Chondrocyte (in vitro differentiated cells): Measurements from ENCODE around the gene GMPPB. TPM values are rescaled to one million over a fixed set of nuclear protein-coding genes. Genes with fewer than 3 reads are reported as not detected.

Source experiments
- DNase-seq: peaks from one replicate; pipeline ENCODE4 v3.0.0; 2021; ENCODE audit warnings: mixed read lengths, low spot score
- H3K27ac Mint-ChIP-seq: one replicate; pipeline ENCODE4 v1.8.0; 2021; ENCODE audit warnings: mild to moderate bottlenecking, moderate library complexity, mixed read lengths; ENCODE audit not compliant: unreplicated experiment
- H3K27me3 Mint-ChIP-seq: 2 replicates; pipeline ENCODE4 v1.8.0; 2021; ENCODE audit warnings: low read depth, mixed read lengths
- H3K36me3 Mint-ChIP-seq: 2 replicates; pipeline ENCODE4 v1.8.0; 2021; ENCODE audit warnings: low read depth, mixed read lengths
- H3K4me1 Mint-ChIP-seq: 2 replicates; pipeline ENCODE4 v1.8.0; 2021; ENCODE audit warnings: low read depth, mild to moderate bottlenecking, mixed read lengths
- H3K4me3 Mint-ChIP-seq: one replicate; pipeline ENCODE4 v1.8.0; 2021; ENCODE audit warnings: mild to moderate bottlenecking, moderate library complexity, mixed read lengths; ENCODE audit not compliant: unreplicated experiment
- H3K9me3 Mint-ChIP-seq: 2 replicates; pipeline ENCODE4 v1.8.0; 2021; ENCODE audit warnings: low read depth, mixed read lengths
- total RNA-seq: library from RNA; stranded (reverse); gene quantifications from 3 replicates; pipeline ENCODE4 v1.2.1, GENCODE V29; 2021
- TF ChIP-seq, protein P1 (sequence below): fragments of 200-600 bp; sonication (generic); IDR thresholded peaks from 2 replicates; pipeline ENCODE4 v1.5.0; 2021; ENCODE audit warnings: antibody characterized with exemption, mild to moderate bottlenecking, moderate library complexity

Gene GMPPB
- total RNA-seq, 1 donor from 2014 or later, result 28.4 TPM

DNA sequence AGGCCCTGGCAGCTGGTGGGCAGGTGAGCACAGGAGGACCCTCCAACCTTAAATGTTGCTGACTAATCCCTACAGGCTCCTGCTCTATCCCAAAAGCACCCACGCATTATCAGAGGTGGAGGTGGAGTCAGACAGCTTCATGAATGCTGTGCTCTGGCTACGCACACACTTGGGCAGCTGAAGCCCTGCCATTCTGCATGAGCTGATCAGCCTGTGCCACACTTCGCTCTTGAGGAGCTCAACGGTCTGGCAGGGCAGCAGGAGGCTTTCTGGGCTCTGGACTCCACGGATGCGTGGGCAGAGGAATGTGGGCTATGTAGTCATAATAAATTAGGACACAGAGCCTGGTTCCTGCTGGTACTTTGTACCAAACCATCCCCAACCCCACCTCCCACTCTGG lies 40.6 kb downstream of the GMPPB start:
- H3K36me3 Mint-ChIP-seq, result peaks cover 17% of the 10 kb centered on the region
- no peaks in the 10 kb centered on the region for H3K9me3 Mint-ChIP-seq
- no peak overlapping the region for H3K4me3 Mint-ChIP-seq
- H3K4me1 Mint-ChIP-seq, result peaks cover 4% of the 10 kb centered on the region
- H3K27ac Mint-ChIP-seq, result no peak overlapping the region
- no peak for DNase-seq
- TF ChIP-seq, protein P1, sequence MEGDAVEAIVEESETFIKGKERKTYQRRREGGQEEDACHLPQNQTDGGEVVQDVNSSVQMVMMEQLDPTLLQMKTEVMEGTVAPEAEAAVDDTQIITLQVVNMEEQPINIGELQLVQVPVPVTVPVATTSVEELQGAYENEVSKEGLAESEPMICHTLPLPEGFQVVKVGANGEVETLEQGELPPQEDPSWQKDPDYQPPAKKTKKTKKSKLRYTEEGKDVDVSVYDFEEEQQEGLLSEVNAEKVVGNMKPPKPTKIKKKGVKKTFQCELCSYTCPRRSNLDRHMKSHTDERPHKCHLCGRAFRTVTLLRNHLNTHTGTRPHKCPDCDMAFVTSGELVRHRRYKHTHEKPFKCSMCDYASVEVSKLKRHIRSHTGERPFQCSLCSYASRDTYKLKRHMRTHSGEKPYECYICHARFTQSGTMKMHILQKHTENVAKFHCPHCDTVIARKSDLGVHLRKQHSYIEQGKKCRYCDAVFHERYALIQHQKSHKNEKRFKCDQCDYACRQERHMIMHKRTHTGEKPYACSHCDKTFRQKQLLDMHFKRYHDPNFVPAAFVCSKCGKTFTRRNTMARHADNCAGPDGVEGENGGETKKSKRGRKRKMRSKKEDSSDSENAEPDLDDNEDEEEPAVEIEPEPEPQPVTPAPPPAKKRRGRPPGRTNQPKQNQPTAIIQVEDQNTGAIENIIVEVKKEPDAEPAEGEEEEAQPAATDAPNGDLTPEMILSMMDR, result no peak
- no peaks in the 10 kb centered on the region for H3K27me3 Mint-ChIP-seq

DNA sequence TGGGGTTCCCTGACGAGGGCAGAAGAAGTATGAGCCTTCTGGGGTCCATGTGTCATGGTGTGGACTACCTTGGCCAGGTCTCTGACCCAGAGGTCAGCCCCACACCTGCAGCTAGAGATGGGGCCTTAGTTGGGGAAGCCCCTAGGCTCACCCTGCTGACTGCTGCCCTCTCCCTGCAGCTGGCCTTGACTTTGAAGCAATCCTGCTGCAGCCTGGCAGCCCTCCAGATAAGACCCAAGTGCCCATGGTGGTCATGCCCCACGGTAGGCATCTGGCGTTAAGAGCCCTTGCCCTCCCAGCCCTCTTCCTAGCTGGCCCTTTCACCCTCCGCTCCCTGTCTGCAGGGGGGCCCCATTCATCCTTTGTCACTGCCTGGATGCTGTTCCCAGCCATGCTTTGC lies 42.2 kb downstream of the GMPPB start:
- Mint-ChIP-seq H3K9me3 (no peaks in the 10 kb centered on the region), H3K4me3 (no peak overlapping the region), H3K27ac (no peak overlapping the region), H3K36me3 (peaks cover 19% of the 10 kb centered on the region), H3K4me1 (peaks cover 4% of the 10 kb centered on the region), H3K27me3 (no peaks in the 10 kb centered on the region)
- DNase-seq, result no peak
- TF ChIP-seq, protein P1, result no peak

DNA sequence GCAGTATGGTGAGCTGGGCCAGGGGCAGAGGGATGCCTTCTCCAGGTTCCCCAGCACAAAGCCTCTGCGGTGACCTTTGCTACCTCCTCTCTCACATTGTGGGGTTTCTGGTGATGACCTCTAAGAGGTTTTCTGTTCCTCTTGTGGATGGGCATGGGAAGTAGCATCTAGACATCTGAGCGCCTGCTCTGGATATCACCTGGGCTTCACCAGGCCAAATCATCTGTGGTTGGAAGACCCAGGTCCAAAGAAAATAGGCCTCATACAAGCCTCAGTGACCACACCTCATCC lies 42.6 kb downstream of the GMPPB start:
- H3K4me1 Mint-ChIP-seq, result peaks cover 4% of the 10 kb centered on the region
- TF ChIP-seq, protein P1, result no peak
- H3K27ac Mint-ChIP-seq, result no peak overlapping the region
- no peak for DNase-seq
- H3K4me3 Mint-ChIP-seq, result no peak overlapping the region
- no peaks in the 10 kb centered on the region for H3K27me3 Mint-ChIP-seq
- H3K36me3 Mint-ChIP-seq, result peaks cover 20% of the 10 kb centered on the region
- no peaks in the 10 kb centered on the region for H3K9me3 Mint-ChIP-seq

DNA sequence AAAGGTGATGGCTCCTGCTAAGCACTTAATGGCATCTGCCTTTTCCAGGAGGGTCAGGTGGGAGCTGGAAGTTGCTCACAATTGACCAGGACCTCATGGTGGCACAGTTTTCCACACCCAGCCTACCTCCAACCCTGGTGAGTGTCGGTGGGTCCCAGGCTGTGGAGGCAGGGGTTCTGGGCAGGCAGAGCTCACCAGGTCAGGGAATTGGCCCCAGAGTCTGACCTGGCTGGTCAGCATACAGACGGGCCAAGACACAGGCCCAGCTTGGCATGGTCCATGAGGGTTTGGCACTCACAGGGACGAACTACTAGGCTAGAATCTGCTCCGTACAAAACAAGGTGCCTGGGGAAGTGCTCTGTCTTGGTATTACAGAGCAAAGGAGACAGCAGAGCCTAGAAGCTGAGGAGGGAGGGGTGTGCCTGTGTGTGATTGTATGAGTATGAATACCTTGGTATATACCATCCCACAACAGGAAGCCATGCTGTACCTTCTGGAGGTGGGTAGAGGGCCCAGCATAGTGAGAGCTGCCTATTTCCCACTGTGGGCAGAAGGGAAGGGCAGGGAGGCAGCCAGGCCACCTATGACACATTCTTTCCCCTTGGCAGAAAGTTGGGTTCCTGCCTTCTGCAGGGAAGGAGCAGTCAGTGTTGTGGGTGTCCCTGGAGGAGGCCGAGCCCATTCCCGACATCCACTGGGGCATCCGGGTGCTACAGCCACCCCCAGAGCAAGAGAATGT lies 43.1 kb downstream of the GMPPB start:
- no peak overlapping the region for H3K27ac Mint-ChIP-seq
- peaks cover 4% of the 10 kb centered on the region for H3K4me1 Mint-ChIP-seq
- no peaks in the 10 kb centered on the region for H3K9me3 Mint-ChIP-seq
- H3K36me3 Mint-ChIP-seq, result peaks cover 21% of the 10 kb centered on the region
- no peaks in the 10 kb centered on the region for H3K27me3 Mint-ChIP-seq
- no peak overlapping the region for H3K4me3 Mint-ChIP-seq
- no peak for DNase-seq
- TF ChIP-seq, protein P1, result no peak

DNA sequence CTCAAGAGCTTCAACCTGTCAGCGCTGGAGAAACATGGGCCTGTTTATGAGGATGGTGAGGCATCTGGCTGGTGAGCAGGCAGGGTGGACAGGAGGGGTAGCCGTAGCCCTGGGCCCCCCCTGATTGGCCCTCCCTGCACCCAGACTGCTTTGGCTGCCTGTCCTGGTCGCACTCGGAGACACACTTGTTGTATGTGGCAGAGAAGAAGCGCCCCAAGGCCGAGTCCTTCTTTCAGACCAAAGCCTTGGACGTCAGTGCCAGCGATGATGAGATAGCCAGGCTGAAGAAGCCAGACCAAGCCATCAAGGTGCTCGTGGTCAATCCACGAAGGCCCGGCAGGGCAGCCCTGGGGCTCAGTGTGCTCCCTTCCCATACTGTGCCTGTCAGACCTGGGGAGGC lies 47.8 kb downstream of the GMPPB start:
- DNase-seq, result no peak
- peaks cover 13% of the 10 kb centered on the region for H3K36me3 Mint-ChIP-seq
- peaks cover 16% of the 10 kb centered on the region for H3K4me1 Mint-ChIP-seq
- no peak overlapping the region for H3K27ac Mint-ChIP-seq
- no peaks in the 10 kb centered on the region for H3K27me3 Mint-ChIP-seq
- no peaks in the 10 kb centered on the region for H3K9me3 Mint-ChIP-seq
- no peak overlapping the region for H3K4me3 Mint-ChIP-seq
- TF ChIP-seq, protein P1, result no peak
